ENCODE measurements around the gene ABCC4. TPM values are rescaled to one million over a fixed set of nuclear protein-coding genes. Genes with fewer than 3 reads are reported as not detected.

Gene ABCC4
- total RNA-seq, 4 donors from 2014 or later, result 5.1 to 51.2 (median 14.6) TPM

GRCh38 chr13:95228130-95228529, 73.1 kb downstream of the ABCC4 start:
- H3K4me1 ChIP-seq, result no peaks in the 10 kb centered on the region
- 72% methylated on average over 5 of the region's 5 CpGs for WGBS
- no peak overlapping the region for H3K27ac ChIP-seq
- TF ChIP-seq POLR2A (IDR thresholded peaks at IDR 0.05) (no peak), POLR2AphosphoS5 (IDR thresholded peaks at IDR 0.05) (no peak), EP300 (IDR thresholded peaks at IDR 0.05) (no peak)
- TF ChIP-seq, protein P1, sequence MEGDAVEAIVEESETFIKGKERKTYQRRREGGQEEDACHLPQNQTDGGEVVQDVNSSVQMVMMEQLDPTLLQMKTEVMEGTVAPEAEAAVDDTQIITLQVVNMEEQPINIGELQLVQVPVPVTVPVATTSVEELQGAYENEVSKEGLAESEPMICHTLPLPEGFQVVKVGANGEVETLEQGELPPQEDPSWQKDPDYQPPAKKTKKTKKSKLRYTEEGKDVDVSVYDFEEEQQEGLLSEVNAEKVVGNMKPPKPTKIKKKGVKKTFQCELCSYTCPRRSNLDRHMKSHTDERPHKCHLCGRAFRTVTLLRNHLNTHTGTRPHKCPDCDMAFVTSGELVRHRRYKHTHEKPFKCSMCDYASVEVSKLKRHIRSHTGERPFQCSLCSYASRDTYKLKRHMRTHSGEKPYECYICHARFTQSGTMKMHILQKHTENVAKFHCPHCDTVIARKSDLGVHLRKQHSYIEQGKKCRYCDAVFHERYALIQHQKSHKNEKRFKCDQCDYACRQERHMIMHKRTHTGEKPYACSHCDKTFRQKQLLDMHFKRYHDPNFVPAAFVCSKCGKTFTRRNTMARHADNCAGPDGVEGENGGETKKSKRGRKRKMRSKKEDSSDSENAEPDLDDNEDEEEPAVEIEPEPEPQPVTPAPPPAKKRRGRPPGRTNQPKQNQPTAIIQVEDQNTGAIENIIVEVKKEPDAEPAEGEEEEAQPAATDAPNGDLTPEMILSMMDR (IDR thresholded peaks at IDR 0.05), result no peak
- H3K9me3 ChIP-seq, result no peaks in the 10 kb centered on the region
- no peak for DNase-seq (ENCODE audit: low spot score in 2 of 2)
- H3K4me3 ChIP-seq, result no peak overlapping the region
- H3K36me3 ChIP-seq, result no peaks in the 10 kb centered on the region
- no peaks in the 10 kb centered on the region for H3K27me3 ChIP-seq

DNA sequence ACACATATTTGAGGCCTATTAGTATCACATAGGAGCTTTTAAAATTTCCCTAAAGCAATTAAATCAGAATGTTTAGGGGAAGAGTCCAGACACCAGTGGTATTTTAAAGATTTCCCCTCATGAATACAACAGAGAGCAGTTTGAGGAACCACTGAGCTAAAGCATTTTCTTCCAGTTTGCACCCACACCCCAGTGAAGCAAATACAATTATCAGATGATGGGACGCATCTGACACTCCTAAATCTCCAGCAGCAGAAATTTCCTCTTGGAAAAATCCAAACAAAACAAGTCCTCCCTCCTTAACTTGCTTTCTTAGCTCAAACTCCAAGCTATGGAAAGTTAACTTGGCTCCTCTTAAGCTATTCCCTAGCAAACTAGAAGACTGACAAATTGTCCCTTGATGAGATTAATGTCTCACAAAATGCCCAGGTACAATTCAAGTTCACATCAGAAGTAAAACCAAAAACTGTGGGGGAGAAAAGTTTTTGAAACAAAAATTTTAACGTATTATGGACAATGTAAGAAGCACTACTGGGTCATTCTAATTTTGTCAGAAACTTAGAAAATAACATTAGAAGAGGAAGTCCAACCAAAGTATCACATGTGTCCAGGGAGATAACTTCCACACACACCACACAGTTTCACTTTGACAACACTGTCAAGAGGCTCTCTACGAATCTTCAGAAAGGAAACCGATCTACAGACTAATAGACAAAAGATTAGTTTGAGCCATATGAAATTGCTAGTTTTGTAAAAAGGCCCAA, 74.1 kb downstream of the ABCC4 start:
- TF ChIP-seq EP300 (IDR thresholded peaks at IDR 0.05) (no peak), POLR2AphosphoS5 (IDR thresholded peaks at IDR 0.05) (no peak), POLR2A (IDR thresholded peaks at IDR 0.05) (no peak)
- TF ChIP-seq, protein P1 (IDR thresholded peaks at IDR 0.05), result no peak
- DNase-seq (ENCODE audit: low spot score in 2 of 2), result no peak
- WGBS, result 61% methylated on average over 4 of the region's 4 CpGs
- Histone ChIP-seq H3K27ac (no peak overlapping the region), H3K4me1 (no peaks in the 10 kb centered on the region), H3K9me3 (no peaks in the 10 kb centered on the region), H3K4me3 (no peak overlapping the region), H3K36me3 (no peaks in the 10 kb centered on the region), H3K27me3 (no peaks in the 10 kb centered on the region)

DNA sequence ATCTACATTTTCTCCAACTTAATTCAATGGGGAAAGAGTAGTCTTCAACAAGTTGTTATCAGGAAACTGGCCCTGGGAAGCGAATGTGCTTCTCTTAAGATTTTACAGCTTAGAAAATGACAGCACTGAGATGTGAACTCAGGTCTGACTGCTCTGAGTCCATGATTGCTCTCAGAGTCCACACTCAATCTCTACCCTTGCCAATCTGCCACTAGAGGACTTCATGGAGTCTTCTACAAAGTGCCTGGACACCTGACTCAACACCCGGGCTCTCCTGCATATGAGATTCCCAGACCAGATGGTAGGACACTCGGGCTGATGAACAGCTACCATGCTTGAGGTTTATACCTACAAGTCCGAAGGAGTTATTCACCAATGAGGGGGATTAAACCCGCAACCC, 74.8 kb downstream of the ABCC4 start:
- no peaks in the 10 kb centered on the region for H3K4me1 ChIP-seq
- H3K36me3 ChIP-seq, result no peaks in the 10 kb centered on the region
- H3K27me3 ChIP-seq, result no peaks in the 10 kb centered on the region
- WGBS, result 97% methylated on average over 5 of the region's 5 CpGs
- H3K9me3 ChIP-seq, result no peaks in the 10 kb centered on the region
- TF ChIP-seq EP300 (IDR thresholded peaks at IDR 0.05) (no peak), POLR2AphosphoS5 (IDR thresholded peaks at IDR 0.05) (no peak), POLR2A (IDR thresholded peaks at IDR 0.05) (no peak)
- TF ChIP-seq, protein P1 (IDR thresholded peaks at IDR 0.05), result no peak
- no peak overlapping the region for H3K27ac ChIP-seq
- no peak for DNase-seq (ENCODE audit: low spot score in 2 of 2)
- H3K4me3 ChIP-seq, result no peak overlapping the region

- no peak for DNase-seq (ENCODE audit: low spot score in 2 of 2)
- no peak overlapping the region for H3K27ac ChIP-seq
- no peak overlapping the region for H3K4me3 ChIP-seq
- no peaks in the 10 kb centered on the region for H3K9me3 ChIP-seq
- TF ChIP-seq EP300 (IDR thresholded peaks at IDR 0.05) (no peak), POLR2AphosphoS5 (IDR thresholded peaks at IDR 0.05) (no peak), POLR2A (IDR thresholded peaks at IDR 0.05) (no peak)
- TF ChIP-seq, protein P1 (IDR thresholded peaks at IDR 0.05), result no peak
- no peaks in the 10 kb centered on the region for H3K4me1 ChIP-seq
- H3K36me3 ChIP-seq, result no peaks in the 10 kb centered on the region
- H3K27me3 ChIP-seq, result no peaks in the 10 kb centered on the region
These were observed 75.2 kb downstream of the ABCC4 start for GRCh38 chr13:95226050-95226449.

DNA sequence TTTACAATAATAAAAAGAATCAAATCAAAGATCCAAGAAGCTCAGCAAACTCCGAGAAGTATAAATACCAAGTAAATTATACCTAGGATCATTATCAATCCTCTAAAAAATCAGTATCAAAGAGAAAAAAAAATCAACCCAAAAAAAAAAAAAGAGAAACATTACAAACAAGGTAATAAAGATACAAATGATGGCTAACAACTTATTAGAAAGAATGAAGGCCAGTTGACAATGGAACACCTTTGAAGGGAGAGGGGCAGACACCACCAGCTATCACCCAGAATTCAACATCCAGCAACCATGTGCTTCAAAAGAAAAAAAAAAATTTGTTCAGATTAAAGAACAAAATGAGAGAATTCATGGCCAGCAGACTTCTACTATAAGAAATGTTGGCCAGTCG, 77.2 kb downstream of the ABCC4 start:
- H3K9me3 ChIP-seq, result no peaks in the 10 kb centered on the region
- WGBS, result 100% methylated on average over 2 of the region's 2 CpGs
- TF ChIP-seq, protein P1 (IDR thresholded peaks at IDR 0.05), result no peak
- TF ChIP-seq EP300 (IDR thresholded peaks at IDR 0.05) (no peak), POLR2A (IDR thresholded peaks at IDR 0.05) (no peak), POLR2AphosphoS5 (IDR thresholded peaks at IDR 0.05) (no peak)

More for the DNA sequence above, 77.2 kb downstream of the ABCC4 start:
- no peak overlapping the region for H3K27ac ChIP-seq
- no peak overlapping the region for H3K4me3 ChIP-seq
- H3K4me1 ChIP-seq, result no peaks in the 10 kb centered on the region
- H3K27me3 ChIP-seq, result no peaks in the 10 kb centered on the region
- no peak for DNase-seq (ENCODE audit: low spot score in 2 of 2)
- H3K36me3 ChIP-seq, result no peaks in the 10 kb centered on the region

Measured in suprapubic skin (tissue), 4 donors.